ENCODE measurements around the gene TAF1B.

- no peak for TF ChIP-seq CTCF (IDR thresholded peaks at IDR 0.05 in 2 of 3, conservative IDR thresholded peaks at IDR 0.05 in 1 of 3; ENCODE audit: control insufficient read depth in 2 of 3, extremely low read depth in 1 of 3, insufficient read depth in 1 of 3, low read depth in 3 of 3, low read length in 3 of 3)
- TF ChIP-seq MEF2A (IDR thresholded peaks at IDR 0.05; ENCODE audit: insufficient read depth, low read depth, low read length) = no peak
- no peak for TF ChIP-seq RELA (IDR thresholded peaks at IDR 0.05; ENCODE audit: borderline replicate concordance, partially characterized antibody)
- TF ChIP-seq TAF1 (IDR thresholded peaks at IDR 0.05; ENCODE audit: borderline replicate concordance, low read depth, low read length) = no peak
- no peak for TF ChIP-seq HDAC6 (IDR thresholded peaks at IDR 0.05; ENCODE audit: unreplicated experiment)
- TF ChIP-seq POLR2A (IDR thresholded peaks at IDR 0.05; ENCODE audit: low read depth, low read length) = no peak
Measured at GRCh38 chr2:9879455-9880194, 36.4 kb downstream of the TAF1B start.

Measured in GM12878 (cell line).